ENCODE data around the gene TCF12. TPM values are rescaled to one million over a fixed set of nuclear protein-coding genes. Genes with fewer than 3 reads are reported as not detected.
A peak's percentile ranks its signal among the peaks of the same experiment; 100 is the strongest.

TCF12 gene
- total and polyA plus RNA-seq, 2 donors (not counting 3 experiments of a cell fraction or from before 2014, with no cell fraction given) = 72.1 to 133 TPM

DNA sequence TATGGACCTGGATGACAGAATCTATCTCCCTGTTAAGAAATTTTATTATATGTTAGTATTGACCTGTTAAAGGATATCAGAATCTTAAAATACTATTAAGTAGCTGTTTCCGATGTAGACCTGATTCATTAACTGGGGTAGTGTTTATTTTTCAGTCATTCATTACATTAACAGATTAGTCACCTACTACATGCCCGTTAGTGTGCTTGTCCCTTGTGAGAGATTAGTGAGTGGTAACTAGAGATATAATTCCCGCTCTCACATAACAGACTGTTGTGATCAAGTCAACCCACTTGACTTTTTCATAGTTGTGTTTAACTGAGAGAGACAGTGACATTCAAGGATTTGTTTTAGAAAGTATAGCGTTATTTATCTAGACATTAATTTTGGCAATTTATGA is 166.8 kb downstream of the TCF12 start:
- no TSS peak for BruUV-seq (replicated peaks)
- peaks cover 67% of the 10 kb centered on the region for H3K79me2 ChIP-seq (ENCODE audit: control insufficient read depth, insufficient read depth, low read length)
- POLR2A ChIA-PET = no interaction called here

GRCh38 chr15:57086857-57087427 is 168.5 kb downstream of the TCF12 start:
- H3K36me3 ChIP-seq (ENCODE audit: control insufficient read depth in 2 of 2, extremely low read depth in 1 of 2, insufficient read depth in 2 of 2, low read length in 2 of 2) = no peaks in the 10 kb centered on the region
- ChIA-PET POLR2A (no interaction called here), CTCF (interaction anchor here (1.0 kb wide), 1 partner anchor 53 kb away, joined by 3 read pairs; no protein-coding TSS in a partner anchor)
- no peak for DNase-seq (ENCODE audit: low read depth, low spot score)
- no peaks in the 10 kb centered on the region for H3K9me3 ChIP-seq (replicated peaks; ENCODE audit: control insufficient read depth, insufficient read depth, low read length)
- intact Hi-C loops (cut with micrococcal nuclease) = no loop called here
- no peak overlapping the region for H3K4me2 ChIP-seq (ENCODE audit: insufficient read depth, low read length)
- H3K79me2 ChIP-seq (ENCODE audit: control insufficient read depth, insufficient read depth, low read length) = peaks cover 56% of the 10 kb centered on the region
- TF ChIP-seq MYC (IDR thresholded peaks at IDR 0.05; ENCODE audit: low read depth, low read length) = no peak
- TF ChIP-seq POLR2AphosphoS5 (IDR thresholded peaks at IDR 0.05; ENCODE audit: insufficient read depth, low read depth, low read length) = no peak
- TF ChIP-seq JUN (IDR thresholded peaks at IDR 0.05; ENCODE audit: borderline replicate concordance, insufficient read depth, insufficient read length, low read depth) = no peak
- no peak for TF ChIP-seq POLR2A (IDR thresholded peaks at IDR 0.05; ENCODE audit: low read depth, low read length)
- no peak for TF ChIP-seq EZH2 (IDR thresholded peaks at IDR 0.05; ENCODE audit: borderline replicate concordance, low read depth, low read length, severe bottlenecking)
- H3K4me3 ChIP-seq (replicated peaks in 1 of 3; ENCODE audit: insufficient read depth in 1 of 3, low read depth in 1 of 3, low read length in 3 of 3) = no peak overlapping the region
- peaks cover 20% of the 10 kb centered on the region for H3K4me1 ChIP-seq (ENCODE audit: control insufficient read depth, extremely low read depth, insufficient read depth, low read length)
- H3K9ac ChIP-seq (replicated peaks; ENCODE audit: extremely low read depth, insufficient read depth, low read length) = no peak overlapping the region
- dilution Hi-C loops (cut with MboI; ENCODE audit: extremely low pct_ligation_motif_present, low sequenced_read_pairs) = no loop called here
- peaks cover 6% of the 10 kb centered on the region for H4K20me1 ChIP-seq (replicated peaks; ENCODE audit: control insufficient read depth, extremely low read depth, insufficient read depth, low read length)
- no peak overlapping the region for H3K27ac ChIP-seq (ENCODE audit: insufficient read depth, low read depth, low read length)
- no peaks in the 10 kb centered on the region for H3K27me3 ChIP-seq (ENCODE audit: control insufficient read depth in 2 of 2, insufficient read depth in 2 of 2, low read length in 2 of 2)
- BruUV-seq (replicated peaks) = no TSS peak
- FAIRE-seq = no peak
- H3K9me1 ChIP-seq (replicated peaks; ENCODE audit: control insufficient read depth, extremely low read depth, insufficient read depth, low read length) = no peaks in the 10 kb centered on the region
- no peak overlapping the region for H2AFZ ChIP-seq (ENCODE audit: low read depth, low read length)

More for the DNA sequence above, 166.8 kb downstream of the TCF12 start:
- Histone ChIP-seq H3K4me1 (ENCODE audit: control insufficient read depth, extremely low read depth, insufficient read depth, low read length) (peaks cover 34% of the 10 kb centered on the region), H2AFZ (ENCODE audit: low read depth, low read length) (no peak overlapping the region), H3K9me3 (replicated peaks; ENCODE audit: control insufficient read depth, insufficient read depth, low read length) (no peaks in the 10 kb centered on the region), H3K4me2 (ENCODE audit: insufficient read depth, low read length) (peak overlapping the region; percentile 16), H3K4me3 (replicated peaks in 1 of 3; ENCODE audit: insufficient read depth in 1 of 3, low read depth in 1 of 3, low read length in 3 of 3) (no peak overlapping the region), H3K36me3 (ENCODE audit: control insufficient read depth in 2 of 2, extremely low read depth in 1 of 2, insufficient read depth in 2 of 2, low read length in 2 of 2) (no peaks in the 10 kb centered on the region), H3K27ac (ENCODE audit: insufficient read depth, low read depth, low read length) (no peak overlapping the region), H3K9me1 (replicated peaks; ENCODE audit: control insufficient read depth, extremely low read depth, insufficient read depth, low read length) (no peaks in the 10 kb centered on the region), H4K20me1 (replicated peaks; ENCODE audit: control insufficient read depth, extremely low read depth, insufficient read depth, low read length) (peaks cover 9% of the 10 kb centered on the region), H3K9ac (replicated peaks; ENCODE audit: extremely low read depth, insufficient read depth, low read length) (no peak overlapping the region), H3K27me3 (ENCODE audit: control insufficient read depth in 2 of 2, insufficient read depth in 2 of 2, low read length in 2 of 2) (no peaks in the 10 kb centered on the region)
- intact Hi-C loops (cut with micrococcal nuclease) (no loop called here), dilution Hi-C loops (cut with MboI; ENCODE audit: extremely low pct_ligation_motif_present, low sequenced_read_pairs) (no loop called here)
- TF ChIP-seq JUN (IDR thresholded peaks at IDR 0.05; ENCODE audit: borderline replicate concordance, insufficient read depth, insufficient read length, low read depth) = no peak
- peak; percentile 6 for TF ChIP-seq FOS (IDR thresholded peaks at IDR 0.05; ENCODE audit: borderline replicate concordance, insufficient read depth, low read length)
- TF ChIP-seq POLR2AphosphoS5 (IDR thresholded peaks at IDR 0.05; ENCODE audit: insufficient read depth, low read depth, low read length) = no peak
- FAIRE-seq = peak; percentile 31
- peak; percentile 43 for DNase-seq (ENCODE audit: low read depth, low spot score)
- CTCF ChIA-PET = interaction anchor here (0.7 to 1.7 kb wide), 3 partner anchors 26 to 53 kb away, joined by 3 to 4 read pairs (median 3); no protein-coding TSS in a partner anchor
